ENCODE results near the gene KRTAP4-9. TPM values are rescaled to one million over a fixed set of nuclear protein-coding genes. Genes with fewer than 3 reads are reported as not detected.
"Not testable (repeated sequence)": the region's sequence is repeated elsewhere in the genome, so short reads cannot be mapped to it uniquely, and the experiment has no call there.

KRTAP4-9 gene
- not detected in 2 replicates for total RNA-seq (2014; rRNA removed; shearing (Covaris generic))

DNA sequence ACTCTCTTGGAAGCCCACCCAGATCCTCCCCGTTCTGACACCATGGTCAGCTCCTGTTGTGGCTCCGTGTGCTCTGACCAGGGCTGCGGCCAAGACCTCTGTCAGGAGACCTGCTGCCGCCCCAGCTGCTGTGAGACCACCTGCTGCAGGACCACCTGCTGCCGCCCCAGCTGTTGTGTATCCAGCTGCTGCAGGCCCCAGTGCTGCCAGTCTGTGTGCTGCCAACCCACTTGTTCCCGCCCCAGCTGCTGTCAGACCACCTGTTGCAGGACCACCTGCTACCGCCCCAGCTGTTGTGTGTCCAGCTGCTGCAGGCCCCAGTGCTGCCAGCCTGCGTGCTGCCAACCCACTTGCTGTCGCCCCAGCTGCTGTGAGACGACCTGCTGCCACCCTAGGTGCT is at the start of gene KRTAP4-9:
Gene KRTAP4-9, plus strand, starts transcription at position 43 of the 400 bp plus-strand sequence. Its CDS starts 0 bp downstream, at position 43.
- not testable (repeated sequence) for DNase-seq (ENCODE audit: low spot score)

DNA sequence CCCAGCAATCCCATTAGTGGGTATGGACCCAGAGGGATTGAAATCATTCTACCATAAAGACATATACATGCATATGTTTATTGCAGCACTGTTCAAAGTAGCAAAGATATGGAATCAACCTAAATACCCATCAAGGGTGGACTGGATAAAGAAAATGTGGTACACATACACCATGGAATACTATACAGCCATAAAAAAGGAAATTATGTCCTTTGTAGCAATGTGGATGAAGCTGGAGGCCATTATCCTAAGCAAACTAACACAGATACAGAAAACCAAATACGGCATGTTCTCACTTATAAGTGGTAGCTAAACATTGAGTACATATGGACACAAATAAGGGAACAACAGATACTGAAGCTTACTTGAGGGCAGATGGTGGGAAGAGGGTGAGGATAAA is 47.6 kb upstream of the KRTAP4-9 start:
- no peak for DNase-seq (ENCODE audit: low spot score)

GRCh38 chr17:41058741-41059140 is 46.4 kb upstream of the KRTAP4-9 start:
- no peak for DNase-seq (ENCODE audit: low spot score)

GRCh38 chr17:41059276-41060051 is 45.7 kb upstream of the KRTAP4-9 start:
- DNase-seq (ENCODE audit: low spot score): not testable (repeated sequence)

- no peak for DNase-seq (ENCODE audit: low spot score)
Observed at GRCh38 chr17:41060052-41060604, 45.1 kb upstream of the KRTAP4-9 start, which contains the start of gene KRTAP2-3. TSS of gene KRTAP2-3 (minus strand) at chr17:41060114. CDS start at chr17:41060050, 64 bp downstream.

DNA sequence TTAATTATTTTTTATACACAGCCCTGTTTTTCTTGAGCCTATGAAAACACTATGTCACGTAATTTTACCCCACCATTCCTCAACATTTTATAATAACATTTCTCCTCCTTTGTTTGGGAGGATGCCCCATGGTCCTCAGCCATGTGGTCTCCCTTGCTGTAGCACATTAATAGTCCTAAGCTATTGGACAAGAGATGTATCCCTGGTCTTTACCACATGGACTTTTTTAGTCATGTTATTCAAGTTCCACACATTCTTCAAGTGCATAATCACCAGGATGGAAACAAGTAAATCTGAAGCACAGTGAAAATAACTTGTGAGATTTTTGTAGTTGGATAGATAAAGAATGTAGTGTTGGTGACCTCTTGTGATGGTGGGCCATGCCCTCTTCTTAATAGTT is 43.2 kb upstream of the KRTAP4-9 start:
- no peak for DNase-seq (ENCODE audit: low spot score)

- no peak for DNase-seq (ENCODE audit: low spot score)
Observed at GRCh38 chr17:41063449-41063848, 41.7 kb upstream of the KRTAP4-9 start.

- DNase-seq (ENCODE audit: low spot score): no peak
Observed at GRCh38 chr17:41064301-41064700, 40.9 kb upstream of the KRTAP4-9 start.

DNA sequence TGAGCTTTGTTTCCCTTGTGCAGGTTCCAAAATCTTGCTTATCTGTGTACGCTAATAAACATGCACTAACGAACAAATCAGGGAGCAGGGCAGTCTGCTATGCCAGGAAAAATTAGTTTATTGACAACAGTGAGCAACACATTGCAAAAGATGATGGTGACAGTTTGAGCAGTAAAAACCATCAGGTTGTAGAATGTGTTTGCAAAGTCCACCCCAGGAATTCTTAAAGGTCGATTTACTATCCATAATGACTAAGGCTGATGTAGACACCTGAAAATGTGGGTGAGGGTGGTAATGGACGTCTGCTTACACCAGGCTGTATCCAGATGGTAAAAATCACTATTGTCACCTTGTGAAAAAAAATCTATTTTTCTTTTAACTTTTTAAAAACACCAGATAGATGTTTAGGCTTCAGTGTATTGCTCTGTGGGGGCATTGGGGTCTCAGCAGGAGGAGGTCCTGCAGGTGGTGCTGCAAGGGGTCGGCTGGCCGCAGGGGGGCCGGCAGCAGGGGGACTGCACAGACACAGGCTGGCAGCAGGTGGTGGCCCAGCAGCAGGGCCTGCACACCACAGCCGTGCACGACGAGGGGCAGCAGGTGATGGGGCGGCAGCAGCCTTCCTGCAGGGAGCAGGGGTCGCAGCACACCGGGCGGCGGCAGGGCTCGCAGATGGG is 40.0 kb upstream of the KRTAP4-9 start:
- not testable (repeated sequence) for DNase-seq (ENCODE audit: low spot score)

- DNase-seq (ENCODE audit: low spot score): no peak
Observed at GRCh38 chr17:41065829-41066624, 39.2 kb upstream of the KRTAP4-9 start, which contains the start of gene KRTAP2-4. TSS of gene KRTAP2-4 (minus strand) at chr17:41065879. CDS start at chr17:41065845, 34 bp downstream.

GRCh38 chr17:41067281-41067680 is 37.9 kb upstream of the KRTAP4-9 start:
- no peak for DNase-seq (ENCODE audit: low spot score)

GRCh38 chr17:41069031-41069430 is 36.2 kb upstream of the KRTAP4-9 start:
- DNase-seq (ENCODE audit: low spot score): no peak

DNA sequence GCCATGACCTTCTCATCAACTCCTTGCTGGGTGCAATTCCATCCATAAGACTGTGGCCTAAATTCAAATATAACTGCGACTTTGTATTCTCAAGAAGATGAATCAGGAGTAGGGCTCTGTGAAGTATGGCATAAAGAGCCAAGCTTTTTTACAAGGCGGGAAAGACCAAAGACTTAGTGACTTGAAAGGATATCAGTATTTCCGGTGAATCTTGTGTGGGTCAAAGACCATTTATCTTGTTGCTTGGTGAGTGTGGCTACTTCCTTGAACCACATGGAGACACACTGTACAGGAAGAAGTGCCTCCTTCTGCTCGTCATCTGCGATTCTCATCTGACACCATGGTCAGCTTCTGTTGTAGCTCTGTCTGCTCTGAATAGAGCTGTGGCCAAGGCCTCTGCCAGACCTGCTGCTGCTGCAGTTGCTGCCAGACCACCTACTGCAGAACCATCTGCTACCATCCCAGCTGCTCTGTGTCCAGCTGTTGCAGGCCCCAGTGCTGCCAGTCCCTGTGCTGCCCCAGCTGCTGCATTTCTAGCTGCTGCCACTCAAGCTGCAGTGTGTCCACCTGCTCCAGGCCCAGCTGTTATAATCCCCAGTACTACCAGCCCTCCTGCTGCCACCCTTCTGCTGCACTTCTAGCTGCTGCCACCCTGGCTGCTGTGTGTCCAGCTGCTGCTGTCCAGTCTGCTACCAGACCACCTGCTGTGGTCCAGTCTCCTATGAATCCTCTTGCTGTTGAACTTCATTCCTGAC is 33.4 kb upstream of the KRTAP4-9 start:
- DNase-seq (ENCODE audit: low spot score): peak; percentile 16

GRCh38 chr17:41073676-41074075 is 31.5 kb upstream of the KRTAP4-9 start:
- DNase-seq (ENCODE audit: low spot score): no peak

GRCh38 chr17:41076788-41077187 is 28.4 kb upstream of the KRTAP4-9 start:
- no peak for DNase-seq (ENCODE audit: low spot score)

DNA sequence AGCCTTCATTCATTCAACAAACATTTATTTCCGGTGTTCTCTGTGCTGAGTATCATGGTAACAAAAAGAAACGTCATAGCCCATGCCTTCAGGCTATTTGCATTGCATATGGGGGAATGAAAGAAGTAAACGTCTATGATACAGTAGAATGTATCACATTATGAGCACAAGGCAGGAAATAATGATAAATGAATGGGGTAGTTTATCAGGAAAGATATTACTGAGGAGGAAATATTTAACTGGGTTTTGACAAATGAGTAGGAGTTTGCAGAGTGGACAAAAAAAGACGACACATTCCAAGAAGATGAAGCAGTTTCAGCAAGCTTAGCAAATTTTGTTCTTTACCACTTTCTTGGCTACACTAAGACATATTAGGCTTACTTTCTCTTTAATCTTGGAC is 22.6 kb upstream of the KRTAP4-9 start:
- no peak for DNase-seq (ENCODE audit: low spot score)

DNA sequence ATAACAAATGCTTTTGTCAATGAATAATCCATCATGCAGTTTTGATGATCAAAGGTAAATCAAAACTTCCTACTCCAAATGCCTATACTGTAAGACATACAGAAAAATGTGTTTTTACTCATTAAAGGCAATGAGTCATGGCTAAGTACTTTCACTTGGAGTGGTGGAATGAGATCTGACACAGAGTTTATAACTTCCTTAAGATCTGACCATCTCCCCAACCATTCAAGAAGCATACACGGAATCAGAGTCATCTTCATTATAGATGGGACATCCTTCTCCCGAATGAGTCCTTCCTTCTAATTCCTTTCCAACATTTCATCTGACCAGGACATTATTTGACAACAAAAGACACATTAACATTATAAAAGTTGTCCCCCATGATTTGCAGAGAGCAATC is 21.8 kb upstream of the KRTAP4-9 start:
- DNase-seq (ENCODE audit: low spot score): peak; percentile 15

GRCh38 chr17:41084100-41084856 is 20.9 kb upstream of the KRTAP4-9 start, which contains the start of gene KRTAP4-7:
TSS of gene KRTAP4-7 (plus strand) at chr17:41084150. CDS start at chr17:41084207, 57 bp downstream.
- not testable (repeated sequence) for DNase-seq (ENCODE audit: low spot score)

GRCh38 chr17:41088760-41089352 is 16.3 kb upstream of the KRTAP4-9 start:
- DNase-seq (ENCODE audit: low spot score): not testable (repeated sequence)
